ENCODE data around the gene INPP5E.

The INPP5E gene

GRCh38 chr9:136381966-136382513, 57.6 kb downstream of the INPP5E start:
- TF ChIP-seq INSM2 (tag by site-specific recombination; IDR thresholded peaks at IDR 0.05) (no peak), GLIS2 (tag by site-specific recombination; IDR thresholded peaks at IDR 0.05) (peak; percentile 27; the same call in 1 of the 2 replicates), ZFHX2 (tag by site-specific recombination; conservative IDR thresholded peaks at IDR 0.05) (peak; percentile 30; the same call in 1 of the 2 replicates), ZNF121 (tag by site-specific recombination; IDR thresholded peaks at IDR 0.05) (no peak), EGR2 (tag by site-specific recombination; IDR thresholded peaks at IDR 0.05; ENCODE audit: low read depth) (0 out of 2 replicates have a peak, but pooled peaks have one; percentile 8)
- H3K4me3 ChIP-seq (ENCODE audit: low read depth, low read length): no peak overlapping the region
- CTCF ChIA-PET: interaction anchor here (0.6 to 0.8 kb wide), 2 partner anchors 19 to 1603 kb away, joined by 3 to 4 read pairs; no protein-coding TSS in a partner anchor
- peaks cover 13 to 95% of the 10 kb centered on the region in 2 experiments for H3K36me3 ChIP-seq (ENCODE audit: control insufficient read depth in 2 of 2, insufficient read depth in 1 of 2, low read length in 2 of 2)
- H3K27ac ChIP-seq (ENCODE audit: extremely low read depth, low read depth, low read length): no peak overlapping the region
- H3K4me1 ChIP-seq (ENCODE audit: control insufficient read depth, insufficient read depth, low read length): no peaks in the 10 kb centered on the region
- H3K9me3 ChIP-seq (ENCODE audit: control insufficient read depth, insufficient read depth, low read depth, low read length): no peaks in the 10 kb centered on the region
- POLR2A ChIA-PET: interaction anchor here (0.8 to 2.0 kb wide), 2 partner anchors 17 to 19 kb away, joined by 3 to 11 read pairs; partner anchors contain the start of gene DNLZ

GRCh38 chr9:136381311-136381710, 58.3 kb downstream of the INPP5E start:
- H3K36me3 ChIP-seq (ENCODE audit: control insufficient read depth in 2 of 2, insufficient read depth in 1 of 2, low read length in 2 of 2): peaks cover 13 to 98% of the 10 kb centered on the region in 2 experiments
- H3K27ac ChIP-seq (ENCODE audit: extremely low read depth, low read depth, low read length): no peak overlapping the region
- H3K9me3 ChIP-seq (ENCODE audit: control insufficient read depth, insufficient read depth, low read depth, low read length): no peaks in the 10 kb centered on the region
- TF ChIP-seq ZNF404 (tag by site-specific recombination; IDR thresholded peaks at IDR 0.05): no peak
- TF ChIP-seq ZNF747 (tag by site-specific recombination; IDR thresholded peaks at IDR 0.05): no peak
- TF ChIP-seq ZSCAN18 (tag by site-specific recombination; IDR thresholded peaks at IDR 0.05): no peak
- no peak for TF ChIP-seq KLF10 (tag by site-specific recombination; IDR thresholded peaks at IDR 0.05)
- TF ChIP-seq ZNF704 (tag by site-specific recombination; IDR thresholded peaks at IDR 0.05): no peak
- TF ChIP-seq SETDB1 (IDR thresholded peaks at IDR 0.05; ENCODE audit: insufficient read length, low read length): no peak
- TF ChIP-seq ZNF843 (tag by site-specific recombination; IDR thresholded peaks at IDR 0.05): no peak
- ChIA-PET POLR2A (interaction anchor here (2.0 kb wide), 1 partner anchor 18 kb away, joined by 11 read pairs; the partner anchor contains the start of gene DNLZ), CTCF (no interaction called here)
- H3K4me1 ChIP-seq (ENCODE audit: control insufficient read depth, insufficient read depth, low read length): no peaks in the 10 kb centered on the region
- H3K4me3 ChIP-seq (ENCODE audit: low read depth, low read length): no peak overlapping the region

- peaks cover 8 to 98% of the 10 kb centered on the region in 2 experiments for H3K36me3 ChIP-seq (ENCODE audit: control insufficient read depth in 2 of 2, insufficient read depth in 1 of 2, low read length in 2 of 2)
- CTCF ChIA-PET: interaction anchor here (1.0 kb wide), 1 partner anchor 21 kb away, joined by 3 read pairs; no protein-coding TSS in a partner anchor
- TF ChIP-seq YY2 (tag by site-specific recombination; IDR thresholded peaks at IDR 0.05): no peak
- no peak for TF ChIP-seq KLF16 (tag by site-specific recombination; IDR thresholded peaks at IDR 0.05)
- no peak for TF ChIP-seq PRDM6 (tag by site-specific recombination; IDR thresholded peaks at IDR 0.05)
- no peak for TF ChIP-seq ZNF138 (tag by site-specific recombination; IDR thresholded peaks at IDR 0.05; ENCODE audit: borderline replicate concordance)
- TF ChIP-seq PRDM2 (tag by site-specific recombination; IDR thresholded peaks at IDR 0.05; ENCODE audit: borderline replicate concordance): no peak
- no peak for TF ChIP-seq MYNN (tag by site-specific recombination; IDR thresholded peaks at IDR 0.05; ENCODE audit: borderline replicate concordance)
- no peak for TF ChIP-seq PRDM1 (tag by site-specific recombination; IDR thresholded peaks at IDR 0.05)
These were observed 59.3 kb downstream of the INPP5E start for GRCh38 chr9:136380381-136380780.

More at GRCh38 chr9:136380381-136380780, 59.3 kb downstream of the INPP5E start:
- H3K4me1 ChIP-seq (ENCODE audit: control insufficient read depth, insufficient read depth, low read length): no peaks in the 10 kb centered on the region
- H3K4me3 ChIP-seq (ENCODE audit: low read depth, low read length): no peak overlapping the region
- POLR2A ChIA-PET: interaction anchor here (1.0 to 1.3 kb wide), 2 partner anchors 9 to 14 kb away, joined by 4 read pairs; no protein-coding TSS in a partner anchor
- H3K27ac ChIP-seq (ENCODE audit: extremely low read depth, low read depth, low read length): no peak overlapping the region
- no peaks in the 10 kb centered on the region for H3K9me3 ChIP-seq (ENCODE audit: control insufficient read depth, insufficient read depth, low read depth, low read length)

Measured in HEK293 (cell line).